ENCODE measurements around the gene SKAP1.

DNA sequence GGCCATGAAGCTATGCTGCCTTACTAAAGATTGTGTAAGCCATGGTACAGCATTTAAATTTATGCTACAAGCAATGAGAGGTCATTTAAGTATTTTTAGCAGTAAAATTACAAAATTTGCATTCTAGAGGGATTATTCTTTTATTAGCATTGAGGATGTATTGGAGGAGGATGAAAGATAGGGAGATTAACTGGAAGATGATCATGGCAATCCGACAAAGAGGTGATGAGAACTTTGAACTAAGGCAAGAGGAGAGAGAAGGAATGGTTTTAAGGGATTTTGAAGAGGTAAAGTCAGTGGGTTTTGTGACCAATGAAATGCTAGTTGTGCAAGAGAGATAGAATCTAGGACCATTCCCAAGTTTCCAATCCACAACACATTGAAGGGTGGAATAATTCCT is 192.6 kb downstream of the SKAP1 start:
- TF ChIP-seq CTCF (IDR thresholded peaks at IDR 0.05; ENCODE audit: low read length), result no peak
- TF ChIP-seq EZH2 (optimal IDR thresholded peaks at IDR 0.05; ENCODE audit: low read depth, low read length), result no peak
